Activated CD8-positive, alpha-beta memory T cell treated with anti-CD3 and anti-CD28 coated beads, Interleukin-2, amount 50 U/mL, for 4 hours (primary cell): ENCODE data around the gene MFSD12.
"Not testable (repeated sequence)": the region's sequence is repeated elsewhere in the genome, so short reads cannot be mapped to it uniquely, and the experiment has no call there.

ENCODE experiments used
- DNase-seq: peaks from one replicate; pipeline ENCODE4 v3.0.0-alpha.2; 2020

Gene MFSD12

DNA sequence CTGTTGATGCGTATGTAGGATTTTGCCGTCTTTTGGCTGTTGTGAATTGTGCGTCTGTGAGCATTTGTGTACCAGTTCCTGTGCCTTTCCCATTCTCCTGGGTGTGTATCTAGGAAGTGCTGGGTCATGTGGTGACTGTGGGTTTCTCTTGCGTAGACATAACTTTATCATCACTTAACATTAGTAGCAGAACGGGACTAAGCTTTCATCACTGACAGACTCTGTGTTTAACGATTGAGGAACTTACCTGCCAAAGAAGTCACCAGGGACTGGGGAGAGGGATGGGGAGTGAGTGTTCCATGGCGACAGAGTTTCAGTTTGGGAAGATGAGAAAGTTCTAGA, 36.3 kb downstream of the MFSD12 start:
- no peak for DNase-seq

- DNase-seq: no peak
Measured at GRCh38 chr19:3520166-3521103, 37.0 kb downstream of the MFSD12 start.

DNA sequence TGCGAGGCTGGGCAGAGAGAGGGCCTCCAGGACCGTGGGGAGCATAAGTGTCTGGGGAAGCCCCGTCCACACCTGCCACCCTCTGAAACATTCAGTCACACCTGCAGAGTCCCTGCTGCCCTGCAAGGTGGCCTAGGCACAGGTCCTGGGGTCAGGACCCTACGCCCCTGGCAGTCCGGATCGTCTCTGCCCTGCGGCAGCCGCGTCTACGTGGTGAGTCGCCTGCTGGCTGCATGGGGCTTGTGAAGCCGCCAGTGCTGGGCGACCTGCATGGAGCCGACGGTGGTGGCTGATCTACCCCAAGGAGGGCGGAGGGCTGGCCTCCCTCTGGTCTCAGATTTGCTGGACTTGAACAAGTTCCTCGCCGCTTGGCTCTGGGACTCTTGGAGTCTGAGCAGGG, 38.3 kb downstream of the MFSD12 start:
- no peak for DNase-seq

GRCh38 chr19:3518659-3519058, 38.7 kb downstream of the MFSD12 start:
- DNase-seq: no peak

GRCh38 chr19:3518255-3518654, 39.1 kb downstream of the MFSD12 start:
- no peak for DNase-seq

GRCh38 chr19:3517638-3518037, 39.7 kb downstream of the MFSD12 start:
- no peak for DNase-seq

- DNase-seq: no peak
Measured at GRCh38 chr19:3516675-3517207, 40.6 kb downstream of the MFSD12 start.

DNA sequence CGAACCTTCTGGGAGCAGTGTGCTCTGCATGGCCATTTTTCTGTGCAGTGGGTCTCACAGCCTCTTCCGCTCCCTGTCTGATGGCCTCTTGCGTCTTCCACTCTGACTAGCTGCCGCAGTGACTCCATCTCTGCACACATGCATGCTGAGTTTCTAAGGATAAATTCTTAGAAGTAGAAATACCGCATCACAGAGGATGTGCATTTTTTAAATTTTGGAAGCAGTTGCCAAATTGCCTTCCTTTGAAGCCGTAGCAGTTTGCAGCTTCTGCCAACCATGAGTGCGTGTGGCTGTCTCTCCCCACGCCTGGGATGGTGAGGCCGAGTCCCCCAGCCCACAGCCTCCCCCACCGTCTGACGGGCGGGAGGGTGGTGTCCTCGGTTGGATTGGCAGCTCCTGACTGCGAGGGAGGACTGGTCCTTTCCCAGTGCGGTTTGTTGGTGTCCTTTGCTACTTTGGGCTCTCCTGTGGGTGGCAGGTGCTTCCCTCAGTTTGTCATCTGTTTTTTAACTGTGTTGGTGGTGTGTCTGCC, 41.4 kb downstream of the MFSD12 start:
- DNase-seq: no peak

- DNase-seq: no peak
Measured at GRCh38 chr19:3514930-3515329, 42.5 kb downstream of the MFSD12 start.

DNA sequence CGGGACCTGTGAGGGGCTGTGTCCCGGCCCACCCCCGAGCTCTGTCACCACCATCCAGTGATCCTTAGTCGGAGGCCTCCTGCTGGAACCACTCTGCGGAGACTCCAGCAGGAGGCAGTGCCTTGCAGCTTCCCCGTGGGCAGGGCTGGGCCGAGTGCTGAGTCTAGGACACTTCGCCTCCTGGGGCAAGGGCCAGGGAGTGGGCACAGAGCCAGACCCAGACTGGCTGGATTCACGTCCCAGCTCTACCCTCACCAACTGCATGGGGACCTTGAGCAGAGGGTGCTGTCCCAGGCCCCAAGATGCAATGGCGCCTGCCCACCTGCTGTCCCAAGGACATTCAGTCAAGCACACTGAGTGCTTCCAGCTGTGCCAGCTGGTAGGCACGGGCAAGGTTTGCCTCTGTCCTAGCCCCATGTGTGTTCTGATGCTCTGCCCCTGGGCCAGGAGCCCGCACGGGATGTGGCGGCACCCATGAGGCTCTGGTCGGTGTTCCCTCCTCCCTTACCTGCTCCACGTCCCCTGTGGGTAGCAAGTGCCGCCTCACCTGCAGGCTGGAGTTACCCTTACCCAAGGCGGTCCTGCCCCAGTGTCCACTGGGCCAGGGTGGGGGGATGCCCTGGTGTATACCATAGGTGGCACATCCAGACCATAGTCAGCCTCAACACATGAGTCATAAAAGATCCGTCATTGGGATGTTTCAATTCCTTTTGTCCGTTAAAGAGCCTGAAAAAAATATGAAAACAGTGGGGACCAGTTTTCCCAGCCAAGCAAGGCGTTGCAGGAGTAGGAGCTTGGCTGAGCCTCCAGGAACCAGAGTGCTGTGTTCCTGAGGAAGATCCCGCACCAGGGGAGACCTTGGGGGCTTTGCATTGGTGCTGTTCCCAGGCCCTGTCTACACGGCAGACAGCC, 43.9 kb downstream of the MFSD12 start:
- no peak for DNase-seq

- DNase-seq: no peak
Measured at GRCh38 chr19:3512562-3513228, 44.7 kb downstream of the MFSD12 start.

DNA sequence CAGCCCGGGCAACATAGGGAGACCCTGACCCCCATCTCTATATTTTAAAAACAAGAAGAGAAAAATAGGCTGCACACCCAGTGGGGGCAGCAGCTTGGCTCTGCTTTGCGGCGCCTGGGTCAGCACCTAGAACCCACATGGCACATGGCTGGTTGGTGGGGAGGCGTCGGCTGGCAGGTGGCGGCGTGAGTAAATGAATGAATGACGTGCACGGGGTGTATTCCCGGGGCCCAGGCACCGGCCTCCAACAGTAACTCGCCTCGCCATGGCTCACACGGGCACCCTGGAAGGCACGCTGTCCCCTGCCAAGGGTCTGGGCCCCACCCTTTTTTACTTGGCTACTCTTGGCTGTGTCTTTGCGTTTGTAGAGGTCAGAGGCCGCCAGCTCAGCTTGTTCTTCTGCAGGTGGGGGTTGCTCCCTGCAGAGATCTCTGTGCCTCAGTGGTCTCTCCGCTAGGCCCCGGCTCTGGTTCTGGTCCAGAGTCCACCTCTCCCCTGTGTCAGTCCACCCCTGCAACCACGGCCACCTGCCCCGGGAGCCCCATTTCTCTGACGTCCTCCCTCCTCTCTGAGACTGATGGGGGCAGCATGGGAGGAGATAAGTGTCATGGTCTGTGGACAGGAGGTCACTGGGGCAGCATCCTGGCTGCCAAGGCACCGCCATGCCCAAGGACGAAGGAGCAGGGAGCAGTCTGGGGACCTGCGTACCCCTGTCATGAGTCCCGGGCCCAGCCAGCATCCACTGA, 45.7 kb downstream of the MFSD12 start:
- no peak for DNase-seq

- DNase-seq: no peak
Measured at GRCh38 chr19:3510727-3511126, 46.7 kb downstream of the MFSD12 start.

DNA sequence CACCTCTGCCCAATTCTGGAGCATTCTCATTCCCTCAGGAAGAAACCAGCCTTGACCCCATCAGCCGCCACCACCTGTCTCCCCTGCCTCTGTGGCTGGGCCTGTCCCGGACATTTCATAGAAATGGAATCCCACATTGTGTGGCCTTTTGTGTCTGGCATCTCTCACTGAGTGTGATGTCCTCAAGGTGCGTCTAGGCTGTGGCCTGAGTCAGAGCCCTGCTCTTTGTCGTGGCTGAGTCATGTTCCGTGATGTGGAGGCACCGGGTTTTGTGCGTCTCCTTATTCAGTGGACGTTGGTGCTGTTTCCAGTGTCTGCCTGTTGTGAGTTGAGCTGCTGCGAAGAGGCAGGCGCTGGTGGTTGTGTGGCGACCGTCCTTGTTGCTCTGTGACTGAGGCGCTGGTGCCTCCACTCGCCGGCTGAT, 47.8 kb downstream of the MFSD12 start:
- DNase-seq: no peak

GRCh38 chr19:3508771-3509535, 48.4 kb downstream of the MFSD12 start:
- DNase-seq: no peak

DNA sequence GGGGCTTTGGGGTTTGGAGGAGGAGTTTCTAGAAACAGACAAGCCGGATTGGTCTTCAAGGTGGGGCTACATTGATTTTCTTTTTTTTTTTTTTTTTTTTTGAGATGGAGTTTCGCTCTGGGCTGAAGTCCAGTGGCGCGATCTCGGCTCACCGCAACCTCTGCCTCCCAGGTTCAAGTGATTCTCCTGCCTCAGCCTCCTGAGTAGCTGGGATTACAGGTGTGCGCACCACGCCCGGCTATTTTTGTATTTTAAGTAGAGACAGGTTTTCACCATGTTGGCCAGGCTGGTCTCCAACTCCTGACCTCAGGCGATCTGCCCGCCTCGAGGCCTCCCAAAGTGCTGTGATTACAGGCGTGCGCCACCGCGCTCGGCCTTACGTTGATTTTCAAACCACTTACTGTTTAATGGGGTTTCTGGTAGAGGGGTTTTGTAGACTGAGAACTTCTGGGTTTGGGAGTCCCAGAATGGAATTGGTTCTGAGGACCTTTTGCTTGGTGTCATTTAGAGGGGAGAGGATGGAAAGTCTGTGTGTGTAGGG, 49.2 kb downstream of the MFSD12 start:
- DNase-seq: not testable (repeated sequence)

DNA sequence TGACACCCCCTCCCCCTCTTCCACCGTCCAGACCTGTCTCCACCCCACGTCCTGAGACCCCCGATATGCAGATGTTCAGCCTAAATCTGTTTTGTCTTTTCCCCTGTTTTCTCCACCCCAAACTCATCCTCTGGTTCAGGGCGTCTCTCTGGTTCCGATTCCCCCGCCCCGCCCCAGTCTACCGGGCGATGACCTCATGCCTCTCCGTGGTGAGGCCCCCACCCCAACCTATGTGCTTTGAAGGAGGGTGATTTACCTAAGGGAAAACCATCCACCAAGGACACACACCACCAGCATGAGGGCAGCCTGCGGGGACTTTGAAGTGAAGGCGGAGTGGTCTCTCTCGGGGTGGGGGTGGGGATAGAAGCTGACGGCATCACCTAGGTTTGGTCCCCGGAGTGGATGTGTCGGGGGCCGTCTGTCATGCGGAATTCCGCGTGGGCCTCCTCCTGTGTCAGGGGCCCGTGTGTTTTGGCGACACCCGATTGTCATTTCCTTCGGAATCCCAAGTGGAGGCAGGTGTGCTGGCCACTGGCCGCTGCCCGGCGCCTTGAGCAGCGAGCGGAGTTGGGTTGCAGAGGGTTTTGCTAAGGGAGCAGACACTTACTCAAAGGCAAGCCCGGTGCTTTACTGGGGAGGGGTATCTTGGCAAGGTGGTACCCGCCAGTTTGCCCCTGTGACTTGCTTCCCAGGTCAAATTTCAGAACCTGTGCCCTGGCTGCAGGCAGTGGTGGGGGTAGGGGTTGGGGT, 49.8 kb downstream of the MFSD12 start:
- peak; percentile 54 for DNase-seq

DNA sequence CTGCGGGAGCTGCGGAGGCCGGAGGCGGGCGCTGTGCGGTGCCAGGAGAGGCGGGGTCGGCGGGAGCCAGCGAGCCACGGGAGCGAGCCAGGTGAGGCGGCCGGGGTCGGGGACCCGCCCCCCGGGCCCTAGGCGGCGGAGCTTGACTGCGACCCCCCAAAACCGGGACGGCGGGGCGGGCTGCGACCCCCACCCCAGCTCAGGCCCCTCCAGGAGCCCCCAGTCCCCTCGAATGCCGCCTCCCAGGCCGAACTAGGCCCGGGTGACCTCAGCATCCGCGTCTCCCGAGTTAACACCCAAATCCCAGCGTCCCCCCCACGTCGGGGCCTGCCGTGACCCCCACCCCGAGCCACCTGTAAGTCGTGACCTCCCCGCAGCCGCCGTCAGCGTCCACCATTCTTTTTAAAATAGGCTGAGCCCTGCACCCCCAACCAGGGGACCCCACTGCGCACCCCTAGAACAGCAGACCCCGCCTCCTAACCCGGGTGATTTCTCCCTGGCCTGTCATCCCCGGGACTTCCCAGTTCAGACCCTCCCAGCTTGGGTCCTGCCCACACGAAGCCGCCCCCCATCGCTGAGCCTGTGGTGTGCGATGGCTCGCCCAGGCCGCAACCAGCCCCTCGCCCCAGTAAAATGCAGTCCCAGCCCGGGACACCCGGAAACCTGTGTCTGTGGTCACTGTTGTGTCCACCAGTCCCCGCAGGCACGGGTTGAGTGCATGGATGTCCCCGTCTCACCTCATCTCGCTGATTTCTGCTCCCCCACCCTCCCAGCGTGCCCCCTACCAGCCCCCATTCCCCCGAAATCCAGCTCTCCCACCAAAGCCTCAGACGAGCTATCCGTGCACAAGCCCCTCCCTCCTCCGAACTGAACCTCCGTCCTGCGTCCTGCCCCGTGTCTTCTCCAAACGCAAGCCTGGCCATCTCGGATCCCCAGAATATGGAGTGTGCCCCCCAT, 50.7 kb downstream of the MFSD12 start:
- peak; percentile 47 for DNase-seq
